A549 (cell line): ENCODE measurements around the gene DGKE.

Experiments used
- BCL3 ChIP-seq: fragments of >200 bp; sonication (Bioruptor Twin); formaldehyde crosslinking; IDR thresholded peaks from 3 replicates; pipeline ENCODE4 v1.6.1; 2016
- CEBPB ChIP-seq, 2 experiments: fragments of >200 bp in 1 of 2; sonication (Bioruptor Twin) in 1 of 2; formaldehyde crosslinking in 1 of 2; IDR thresholded peaks; 2 replicates each; pipeline ENCODE4 v1.6.1; 2012 to 2016
- CHD4 ChIP-seq: fragments of 200-600 bp; sonication (generic); IDR thresholded peaks from 2 replicates; pipeline ENCODE4 v1.6.1; 2016; ENCODE audit warnings: antibody characterized with exemption, mild to moderate bottlenecking, borderline replicate concordance
- CTCF ChIP-seq: fragments of >200 bp; sonication (Bioruptor Twin); formaldehyde crosslinking; IDR thresholded peaks from 3 replicates; pipeline ENCODE4 v1.5.1; 2016
- EP300 ChIP-seq, 2 experiments: fragments of >200 bp; sonication (Bioruptor Twin); formaldehyde crosslinking; IDR thresholded peaks; 2 replicates in 1 of 2; 3 replicates in 1 of 2; pipeline ENCODE4 v1.6.1; 2016 to 2017
- ESRRA ChIP-seq: fragments of 150-350 bp; IDR thresholded peaks from 2 replicates; pipeline ENCODE4 v1.6.1; 2014; ENCODE audit warnings: mild to moderate bottlenecking, low read length, borderline replicate concordance
- FOSL2 ChIP-seq, 2 experiments: fragments of 450-650 bp in 1 of 2; fragments of >200 bp in 1 of 2; sonication (Bioruptor Twin) in 1 of 2; formaldehyde crosslinking; IDR thresholded peaks; 2 replicates each; pipeline versions ENCODE4 v1.5.0 to v1.6.1; 2016 to 2020; ENCODE audit warnings: mild to moderate bottlenecking in 1 of 2, moderate library complexity in 1 of 2
- HDAC2 ChIP-seq: fragments of 200-600 bp; sonication (generic); IDR thresholded peaks from 2 replicates; pipeline ENCODE4 v1.6.1; 2016
- MAFK ChIP-seq: fragments of 450-650 bp; IDR thresholded peaks from 2 replicates; pipeline ENCODE4 v1.6.1; 2014; ENCODE audit not compliant: partially characterized antibody
- POLR2A ChIP-seq: IDR thresholded peaks from 2 replicates; pipeline ENCODE4 v1.6.1; 2012; ENCODE audit warnings: mild to moderate bottlenecking, low read length
- REST ChIP-seq: fragments of 200-600 bp; sonication (generic); IDR thresholded peaks from 2 replicates; pipeline ENCODE4 v1.6.1; 2016; ENCODE audit warnings: antibody characterized with exemption, mild to moderate bottlenecking, moderate library complexity
- RNF2 ChIP-seq: fragments of 200-600 bp; sonication (generic); IDR thresholded peaks from 2 replicates; pipeline ENCODE4 v1.6.1; 2016; ENCODE audit warnings: low read depth, mild to moderate bottlenecking, antibody characterized with exemption, moderate library complexity, borderline replicate concordance
- SREBF2 ChIP-seq: fragments of 450-650 bp; IDR thresholded peaks from 2 replicates; pipeline ENCODE4 v1.6.1; 2014; ENCODE audit warnings: mild to moderate bottlenecking, moderate library complexity

- no peak for TF ChIP-seq MAFK
- no peak for TF ChIP-seq POLR2A
- no peak for TF ChIP-seq HDAC2
- TF ChIP-seq ESRRA: no peak
- no peak for TF ChIP-seq FOSL2 (IDR thresholded peaks at IDR 0.05)
- TF ChIP-seq FOSL2 (CRISPR knock-in tag; IDR thresholded peaks at IDR 0.05): no peak
- no peak for TF ChIP-seq CTCF
- TF ChIP-seq EP300 (IDR thresholded peaks at IDR 0.05): no peak
- TF ChIP-seq RNF2: no peak
- no peak for TF ChIP-seq CHD4
- no peak for TF ChIP-seq REST
- TF ChIP-seq BCL3: no peak
- TF ChIP-seq CEBPB (IDR thresholded peaks at IDR 0.05): no peak
- TF ChIP-seq SREBF2: no peak
Measured at GRCh38 chr17:56894859-56895455, 61.0 kb downstream of the DGKE start.
